ENCODE data around the gene CDH26. TPM values are rescaled to one million over a fixed set of nuclear protein-coding genes. Genes with fewer than 3 reads are reported as not detected.

CDH26 gene
- polyA plus RNA-seq, 1 donor (not counting 4 experiments of a cell fraction or from before 2014, with no cell fraction given) = 1.1 TPM

DNA sequence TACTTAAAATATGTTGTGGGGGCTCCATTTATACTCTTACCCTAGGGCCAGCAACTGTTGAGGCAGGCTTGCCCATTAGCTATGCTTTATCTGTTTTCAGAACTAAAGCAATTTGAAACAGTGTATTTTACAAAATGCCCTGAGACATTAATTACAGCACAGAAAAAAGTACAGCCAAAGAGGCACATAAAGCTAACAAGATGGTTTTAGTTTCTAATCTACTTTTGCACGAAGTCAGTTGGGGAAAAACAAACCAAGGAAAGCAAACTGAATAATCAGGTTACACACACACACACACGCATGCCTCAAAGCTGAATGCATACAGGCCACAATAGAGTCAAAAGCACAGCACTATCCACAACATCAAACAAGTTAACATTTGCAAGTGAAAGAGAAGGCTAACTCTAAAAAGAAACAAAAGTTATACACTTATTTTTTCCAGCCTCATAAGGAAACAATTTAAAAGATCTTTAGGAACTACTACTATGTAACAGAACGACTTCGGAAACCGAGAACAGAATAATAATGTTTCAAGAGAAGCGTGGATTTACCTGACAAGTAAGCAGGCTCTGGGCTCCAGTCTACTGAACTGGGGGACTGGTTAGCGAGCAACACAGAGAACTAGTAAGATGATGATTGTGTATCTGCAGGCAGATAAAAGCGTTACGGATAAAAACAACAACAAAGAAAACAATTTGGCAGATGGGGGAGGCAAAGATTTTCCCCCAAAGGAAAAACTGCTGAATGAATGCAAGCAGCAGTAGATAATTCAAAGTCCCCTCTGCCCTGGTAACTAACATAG lies 26.5 kb upstream of the CDH26 start:
- TF ChIP-seq, protein P1, sequence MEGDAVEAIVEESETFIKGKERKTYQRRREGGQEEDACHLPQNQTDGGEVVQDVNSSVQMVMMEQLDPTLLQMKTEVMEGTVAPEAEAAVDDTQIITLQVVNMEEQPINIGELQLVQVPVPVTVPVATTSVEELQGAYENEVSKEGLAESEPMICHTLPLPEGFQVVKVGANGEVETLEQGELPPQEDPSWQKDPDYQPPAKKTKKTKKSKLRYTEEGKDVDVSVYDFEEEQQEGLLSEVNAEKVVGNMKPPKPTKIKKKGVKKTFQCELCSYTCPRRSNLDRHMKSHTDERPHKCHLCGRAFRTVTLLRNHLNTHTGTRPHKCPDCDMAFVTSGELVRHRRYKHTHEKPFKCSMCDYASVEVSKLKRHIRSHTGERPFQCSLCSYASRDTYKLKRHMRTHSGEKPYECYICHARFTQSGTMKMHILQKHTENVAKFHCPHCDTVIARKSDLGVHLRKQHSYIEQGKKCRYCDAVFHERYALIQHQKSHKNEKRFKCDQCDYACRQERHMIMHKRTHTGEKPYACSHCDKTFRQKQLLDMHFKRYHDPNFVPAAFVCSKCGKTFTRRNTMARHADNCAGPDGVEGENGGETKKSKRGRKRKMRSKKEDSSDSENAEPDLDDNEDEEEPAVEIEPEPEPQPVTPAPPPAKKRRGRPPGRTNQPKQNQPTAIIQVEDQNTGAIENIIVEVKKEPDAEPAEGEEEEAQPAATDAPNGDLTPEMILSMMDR (optimal IDR thresholded peaks at IDR 0.05 in 1 of 3, IDR thresholded peaks at IDR 0.05 in 1 of 3, conservative IDR thresholded peaks at IDR 0.05 in 1 of 3; ENCODE audit: extremely low read depth in 1 of 3, insufficient read depth in 2 of 3, low read length in 3 of 3) = no peak
- no peak for TF ChIP-seq EZH2 (IDR thresholded peaks at IDR 0.05; ENCODE audit: low read length)
- Histone ChIP-seq H3K79me2 (ENCODE audit: control insufficient read depth, insufficient read depth, low read length) (peaks cover 1% of the 10 kb centered on the region), H3K4me2 (ENCODE audit: control insufficient read depth, extremely low read depth, insufficient read depth, low read depth, low read length) (no peak overlapping the region), H2AFZ (ENCODE audit: control insufficient read depth, low read length) (no peak overlapping the region), H3K9me3 (ENCODE audit: control insufficient read depth, low read depth, low read length) (no peaks in the 10 kb centered on the region), H3K27ac (ENCODE audit: control insufficient read depth, insufficient read depth, low read length) (no peak overlapping the region), H3K4me3 (ENCODE audit: control insufficient read depth in 2 of 3, extremely low read depth in 1 of 3, insufficient read depth in 2 of 3, low read depth in 1 of 3, low read length in 3 of 3) (no peak overlapping the region), H3K4me1 (ENCODE audit: control insufficient read depth, extremely low read depth, insufficient read depth, low read length) (peaks cover 3% of the 10 kb centered on the region), H4K20me1 (ENCODE audit: control insufficient read depth, extremely low read depth, insufficient read depth, low read length) (no peaks in the 10 kb centered on the region), H3K9ac (ENCODE audit: control insufficient read depth, extremely low read depth, insufficient read depth, low read length) (no peak overlapping the region), H3K36me3 (ENCODE audit: control insufficient read depth in 2 of 2, extremely low read depth in 1 of 2, insufficient read depth in 2 of 2, low read length in 2 of 2) (no peaks in the 10 kb centered on the region), H3K9me1 (ENCODE audit: control insufficient read depth, extremely low read depth, insufficient read depth, low read length) (no peaks in the 10 kb centered on the region), H3K27me3 (ENCODE audit: control insufficient read depth, extremely low read depth, insufficient read depth, low read length) (no peaks in the 10 kb centered on the region)
- no peak for FAIRE-seq
- no peak for DNase-seq (ENCODE audit: low read depth, low spot score)
- dilution Hi-C loops (cut with MboI; ENCODE audit: extremely low pct_ligation_motif_present, low sequenced_read_pairs) = no loop called here

DNA sequence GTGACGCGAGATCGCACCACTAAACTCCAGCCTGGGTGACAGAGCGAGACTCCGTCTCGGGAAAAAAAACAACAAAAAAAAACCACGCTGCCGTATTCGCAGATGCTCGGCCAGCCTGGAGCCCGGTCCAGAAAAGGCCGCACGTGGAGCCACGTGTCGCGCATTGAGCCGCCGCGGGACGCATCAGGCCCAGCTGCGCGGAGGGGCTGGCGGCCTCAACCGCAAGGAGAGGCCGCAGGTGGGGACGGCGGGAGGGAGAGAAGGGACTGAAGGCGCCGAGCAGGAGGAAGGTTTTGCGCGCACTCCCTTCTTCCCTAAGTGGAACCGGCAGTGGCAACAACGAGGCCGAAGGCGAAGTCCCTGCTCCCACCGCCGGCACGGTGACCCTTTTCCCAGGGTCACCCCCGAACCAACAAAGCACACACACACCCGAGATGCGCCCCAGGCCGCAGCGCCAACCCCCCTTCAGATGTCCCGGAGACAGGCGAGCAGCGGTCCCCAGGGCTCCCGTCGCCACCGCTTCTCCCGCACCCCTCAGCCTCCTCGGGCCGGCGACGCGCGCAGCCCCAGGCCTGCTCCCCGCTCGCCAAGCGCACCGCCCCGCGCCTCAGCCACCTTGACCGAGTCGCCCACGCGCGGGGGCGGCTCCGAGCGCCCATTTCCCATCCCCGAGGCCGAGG lies 25.5 kb upstream of the CDH26 start:
- Histone ChIP-seq H3K4me3 (ENCODE audit: control insufficient read depth in 2 of 3, extremely low read depth in 1 of 3, insufficient read depth in 2 of 3, low read depth in 1 of 3, low read length in 3 of 3) (no peak overlapping the region), H3K9me1 (ENCODE audit: control insufficient read depth, extremely low read depth, insufficient read depth, low read length) (no peaks in the 10 kb centered on the region), H2AFZ (ENCODE audit: control insufficient read depth, low read length) (no peak overlapping the region)

More for the DNA sequence above, 25.5 kb upstream of the CDH26 start:
- Histone ChIP-seq H3K27me3 (ENCODE audit: control insufficient read depth, extremely low read depth, insufficient read depth, low read length) (no peaks in the 10 kb centered on the region), H4K20me1 (ENCODE audit: control insufficient read depth, extremely low read depth, insufficient read depth, low read length) (no peaks in the 10 kb centered on the region), H3K79me2 (ENCODE audit: control insufficient read depth, insufficient read depth, low read length) (peaks cover 5% of the 10 kb centered on the region), H3K9ac (ENCODE audit: control insufficient read depth, extremely low read depth, insufficient read depth, low read length) (no peak overlapping the region), H3K4me2 (ENCODE audit: control insufficient read depth, extremely low read depth, insufficient read depth, low read depth, low read length) (no peak overlapping the region), H3K4me1 (ENCODE audit: control insufficient read depth, extremely low read depth, insufficient read depth, low read length) (peaks cover 14% of the 10 kb centered on the region), H3K27ac (ENCODE audit: control insufficient read depth, insufficient read depth, low read length) (no peak overlapping the region), H3K36me3 (ENCODE audit: control insufficient read depth in 2 of 2, extremely low read depth in 1 of 2, insufficient read depth in 2 of 2, low read length in 2 of 2) (no peaks in the 10 kb centered on the region), H3K9me3 (ENCODE audit: control insufficient read depth, low read depth, low read length) (no peaks in the 10 kb centered on the region)
- TF ChIP-seq EZH2 (IDR thresholded peaks at IDR 0.05; ENCODE audit: low read length) = no peak
- TF ChIP-seq, protein P1 (optimal IDR thresholded peaks at IDR 0.05 in 1 of 3, IDR thresholded peaks at IDR 0.05 in 1 of 3, conservative IDR thresholded peaks at IDR 0.05 in 1 of 3; ENCODE audit: extremely low read depth in 1 of 3, insufficient read depth in 2 of 3, low read length in 3 of 3) = no peak
- DNase-seq (ENCODE audit: low read depth, low spot score) (no peak), FAIRE-seq (no peak)
- dilution Hi-C loops (cut with MboI; ENCODE audit: extremely low pct_ligation_motif_present, low sequenced_read_pairs) = no loop called here

Data from keratinocyte (primary cell).